SIG-M5 treated with dmso at 0.1 percent for 504 hours (cell line): ENCODE results near the gene ABCA4.
A peak's percentile ranks its signal among the peaks of the same experiment; 100 is the strongest.

Experiments
- DNase-seq: peaks from one replicate; lab custom pipeline; 2025; ENCODE audit not compliant: unreplicated experiment; lab: John Stamatoyannopoulos, UW

Gene ABCA4

GRCh38 chr1:94105581-94105952 is 15.4 kb downstream of the ABCA4 start:
- no peak for DNase-seq

DNA sequence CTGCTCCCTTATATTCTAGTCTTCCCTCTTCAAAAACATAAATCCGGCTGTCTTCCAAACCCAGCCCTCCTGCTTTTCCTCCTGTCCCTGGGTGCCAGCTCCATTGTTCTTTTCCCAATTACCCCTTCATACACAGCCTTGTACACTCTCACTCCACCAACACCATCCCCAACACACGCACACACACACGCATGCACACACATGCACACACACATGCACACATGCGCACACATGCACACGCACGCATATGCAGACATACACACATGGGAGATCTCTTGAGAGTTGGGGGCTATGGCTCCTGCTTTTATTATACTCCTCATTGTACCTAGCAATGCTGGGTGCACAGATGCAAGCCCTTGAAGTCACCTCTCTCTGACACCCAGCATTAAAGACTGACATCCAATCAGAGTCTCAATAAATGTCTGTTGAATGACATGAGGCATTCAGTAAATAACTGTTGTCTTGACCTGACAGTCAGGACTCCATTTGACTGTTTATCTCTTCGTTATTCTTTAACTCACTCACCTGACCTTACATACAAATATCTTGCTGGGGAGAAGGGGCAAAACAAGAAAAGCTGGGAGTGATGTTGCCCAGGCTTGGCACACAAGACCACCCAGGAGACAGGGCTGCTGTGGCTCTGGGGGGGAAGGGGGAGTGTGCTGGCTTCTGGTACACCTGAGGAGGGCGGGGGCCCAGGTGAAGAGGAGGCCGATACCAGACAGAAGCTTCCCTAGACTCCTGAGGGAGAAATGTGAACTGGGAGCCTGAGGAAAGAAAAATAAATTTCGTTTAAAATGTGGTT is 16.0 kb downstream of the ABCA4 start:
- no peak for DNase-seq

GRCh38 chr1:94104127-94104684 is 16.7 kb downstream of the ABCA4 start:
- DNase-seq: no peak

- DNase-seq: no peak
Observed at GRCh38 chr1:94103608-94104007, 17.3 kb downstream of the ABCA4 start.

DNA sequence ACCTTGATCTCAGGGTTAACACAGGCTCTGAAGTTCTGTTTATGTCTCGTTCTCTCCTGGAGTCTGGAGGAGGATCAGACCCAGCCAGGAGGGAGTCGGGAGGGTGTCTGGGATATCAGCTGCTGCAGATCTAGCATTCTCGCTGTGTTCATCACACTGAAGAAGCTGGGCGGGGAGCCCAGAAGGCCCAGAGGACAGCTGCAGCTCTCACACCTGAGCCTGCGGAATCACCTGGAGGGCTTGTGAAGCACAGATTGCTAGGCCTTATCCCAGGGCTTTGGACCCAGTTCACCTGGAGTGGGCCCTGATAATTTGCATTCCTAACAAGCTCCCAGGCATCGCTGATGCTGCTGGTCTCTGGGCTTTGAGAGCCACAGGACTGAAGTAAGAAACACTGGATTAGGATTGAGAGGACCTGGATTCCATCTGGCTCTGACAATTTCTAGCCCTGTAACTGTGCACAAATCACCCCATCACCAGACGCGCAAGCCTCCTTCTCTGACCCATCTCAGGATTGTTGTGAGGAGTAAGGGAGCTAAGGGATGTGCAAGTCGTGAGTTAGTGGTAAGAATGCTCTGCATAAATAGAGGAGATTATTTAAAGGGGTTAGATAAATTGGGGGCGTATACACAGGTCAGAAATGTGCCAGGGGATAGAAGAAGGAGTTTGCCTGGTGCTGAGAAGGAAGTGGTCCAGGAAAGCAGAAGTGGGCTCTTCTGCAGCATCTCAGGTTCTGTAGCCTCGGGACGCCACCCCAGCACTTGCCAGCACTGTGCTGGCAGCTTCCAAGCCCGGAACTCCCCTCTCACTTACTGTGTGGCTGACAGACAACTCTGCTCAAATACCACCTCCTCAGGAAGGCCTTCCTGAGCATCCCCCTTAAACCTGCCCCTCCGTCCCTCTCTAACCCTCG is 19.1 kb downstream of the ABCA4 start:
- peak; percentile 26 for DNase-seq

DNA sequence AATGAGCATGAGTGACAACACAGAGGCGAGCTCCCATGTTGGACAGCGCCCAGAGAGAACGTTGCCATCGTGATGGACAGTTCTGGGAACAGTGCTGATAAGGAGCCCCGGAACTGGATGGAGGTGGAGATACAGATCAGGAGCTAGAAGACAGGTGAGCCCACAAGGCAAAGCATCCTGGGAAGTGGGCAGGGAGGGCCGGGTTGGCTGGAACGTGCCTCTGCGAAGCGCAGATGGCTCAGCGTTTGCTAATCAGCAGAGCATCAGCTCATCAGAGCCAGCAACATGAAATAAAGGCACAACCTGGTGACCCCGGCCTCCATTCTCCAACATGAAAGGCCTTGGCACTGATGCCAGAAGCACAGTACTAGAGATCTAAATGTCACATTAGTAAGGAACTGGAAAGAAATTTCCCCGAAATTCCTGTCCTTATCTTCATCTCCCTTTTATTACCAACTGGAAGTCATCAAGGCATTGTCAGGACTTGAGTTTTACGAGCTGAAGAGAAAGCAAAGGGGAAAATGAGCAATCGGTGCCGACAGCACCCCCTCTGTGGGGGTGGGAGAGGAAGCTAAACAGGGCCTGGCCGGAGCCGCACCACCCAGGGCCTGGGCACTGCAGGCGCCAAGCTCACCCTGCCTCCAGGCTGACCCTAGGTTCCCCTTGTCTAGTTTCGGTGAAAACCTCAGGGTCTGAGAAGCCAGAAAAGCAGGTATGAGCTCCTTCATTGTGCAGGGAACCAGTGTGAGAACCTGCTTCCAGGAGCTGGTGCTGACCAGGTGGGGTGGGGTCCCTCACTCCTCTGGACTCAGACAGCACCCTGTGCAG is 19.9 kb downstream of the ABCA4 start:
- DNase-seq: peak; percentile 34

GRCh38 chr1:94100129-94100784 is 20.7 kb downstream of the ABCA4 start:
- DNase-seq: no peak

DNA sequence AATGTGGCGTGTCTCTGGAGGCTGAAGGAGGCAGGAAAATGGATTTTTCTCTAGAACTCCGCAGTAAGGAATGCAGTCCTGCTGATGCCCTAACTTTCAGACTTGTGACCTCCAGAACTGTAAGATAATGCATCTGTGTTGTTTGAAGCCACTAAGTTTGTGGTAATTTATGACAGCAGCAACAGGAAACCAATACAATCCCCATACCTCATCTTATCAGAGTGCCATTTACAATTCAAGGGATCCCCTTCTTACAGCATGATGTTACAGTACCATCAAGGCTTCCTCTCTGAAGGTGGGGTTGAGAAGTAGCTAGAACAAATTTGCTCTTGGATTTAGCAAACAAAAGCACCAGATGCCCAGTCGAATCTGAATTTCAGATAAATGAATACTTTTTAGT is 21.6 kb downstream of the ABCA4 start:
- no peak for DNase-seq

- no peak for DNase-seq
Observed at GRCh38 chr1:94098585-94099111, 22.3 kb downstream of the ABCA4 start.

- DNase-seq: no peak
Observed at GRCh38 chr1:94096797-94097549, 24.0 kb downstream of the ABCA4 start.

DNA sequence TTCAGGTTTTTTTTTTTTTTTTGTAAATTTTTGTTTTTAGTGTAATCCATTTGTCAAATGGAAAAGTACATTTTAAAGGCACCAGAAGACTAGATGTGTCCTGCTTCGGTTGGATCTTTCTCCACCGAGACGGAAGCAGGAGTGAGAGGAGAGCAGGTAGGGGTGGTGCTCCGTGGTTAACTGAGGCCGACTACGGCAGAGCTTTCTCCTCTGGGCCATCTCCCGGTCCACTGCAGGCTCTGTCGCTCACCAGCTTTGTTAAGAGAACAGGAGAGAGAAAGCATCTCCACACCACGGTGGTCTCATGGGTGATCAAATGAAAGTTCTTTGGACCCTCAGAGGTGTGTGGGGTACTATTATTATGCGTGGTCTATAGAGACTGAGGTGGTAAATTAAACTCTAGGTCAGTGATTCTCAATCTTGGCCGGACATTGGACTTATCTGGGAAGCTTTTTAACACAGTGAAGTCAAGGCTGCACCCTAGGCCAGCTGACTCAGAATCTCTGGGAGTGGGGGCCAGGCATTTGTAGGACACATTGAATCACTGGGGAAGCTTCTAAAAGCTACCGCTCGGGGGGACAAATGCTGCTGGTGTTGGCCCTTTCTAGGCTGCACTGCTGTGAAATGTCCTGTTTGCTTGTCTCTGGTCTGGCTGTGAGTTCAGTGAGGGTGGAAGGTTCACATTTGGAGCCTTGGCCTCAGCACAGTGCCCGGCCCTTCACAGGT is 25.0 kb downstream of the ABCA4 start:
- DNase-seq: no peak

DNA sequence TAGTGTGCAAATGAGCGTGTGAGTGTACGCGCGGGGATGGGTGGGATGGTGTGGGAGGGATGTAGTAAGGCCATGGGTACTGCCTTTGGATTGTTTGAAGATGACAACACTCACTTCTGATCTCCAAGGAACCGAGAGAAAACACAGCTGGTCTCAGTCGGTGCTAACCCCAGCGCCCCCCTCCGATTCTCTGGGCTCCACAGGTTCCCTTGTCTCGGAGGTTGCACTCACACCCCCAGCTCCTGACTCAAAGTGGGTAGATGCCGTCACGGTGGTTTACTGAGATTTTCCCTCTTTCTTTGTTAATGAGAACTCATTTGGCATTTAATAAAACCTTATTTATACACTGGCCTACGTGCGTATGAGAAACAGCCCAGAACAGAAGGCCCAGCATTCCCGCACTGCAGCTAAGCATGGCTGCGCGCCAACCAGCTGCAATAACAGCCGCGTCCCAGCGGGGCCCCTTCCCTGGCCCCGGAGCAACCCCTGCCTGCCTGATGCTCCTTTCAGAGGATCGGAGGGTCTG is 25.8 kb downstream of the ABCA4 start:
- DNase-seq: no peak

DNA sequence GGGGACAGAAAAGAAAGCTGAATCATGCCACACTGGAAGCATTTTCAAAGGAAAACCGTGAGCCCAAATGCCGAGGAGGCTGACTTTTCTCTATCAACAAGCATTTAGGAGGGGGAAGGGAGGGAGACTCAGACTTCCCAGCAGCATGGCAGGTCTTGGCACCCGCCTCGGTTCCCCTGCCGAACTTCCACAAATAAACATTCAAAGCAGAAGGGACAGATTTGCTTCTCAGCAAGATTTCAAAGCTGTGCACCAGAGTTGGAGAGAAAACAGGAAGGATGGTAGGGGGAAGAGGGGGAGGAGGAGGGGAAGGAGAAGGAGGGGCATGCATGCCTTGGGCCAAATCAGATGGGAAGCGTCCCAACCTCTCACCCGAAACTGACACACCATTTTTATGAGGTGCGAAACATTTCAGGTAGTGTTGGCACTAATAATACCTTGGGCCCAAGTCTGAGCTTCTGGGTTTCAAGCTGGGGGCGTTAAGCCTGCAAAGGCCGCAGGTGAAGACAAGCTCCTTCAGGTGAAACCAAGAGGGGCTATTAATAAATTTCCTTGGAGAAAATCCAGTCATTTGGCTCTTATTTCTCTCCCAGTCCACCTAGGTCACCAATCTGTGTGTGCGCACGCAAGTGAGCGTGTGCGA is 26.4 kb downstream of the ABCA4 start:
- no peak for DNase-seq

- DNase-seq: no peak
Observed at GRCh38 chr1:94093996-94094395, 27.0 kb downstream of the ABCA4 start.

- no peak for DNase-seq
Observed at GRCh38 chr1:94093396-94093795, 27.6 kb downstream of the ABCA4 start.

GRCh38 chr1:94092210-94092613 is 28.7 kb downstream of the ABCA4 start:
- no peak for DNase-seq

DNA sequence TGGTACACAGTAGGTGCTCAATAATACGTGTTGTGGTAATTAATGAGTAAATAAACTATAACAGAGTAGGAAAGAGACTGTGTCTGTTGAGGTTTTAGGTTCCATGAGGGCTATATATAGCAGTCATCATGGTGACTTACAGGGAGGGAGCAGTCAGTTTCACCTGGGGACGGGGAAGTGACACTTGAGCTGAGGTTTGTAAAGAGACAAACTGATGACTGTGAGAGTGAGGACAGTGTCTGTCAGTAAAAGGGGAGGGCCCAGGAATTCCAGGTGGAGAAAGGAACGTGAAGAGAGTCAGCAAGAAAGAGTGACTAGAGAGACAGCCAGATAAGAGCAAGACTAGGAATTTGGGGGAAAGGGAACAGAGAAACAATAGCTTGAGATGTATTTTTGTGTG is 30.2 kb downstream of the ABCA4 start:
- DNase-seq: no peak

DNA sequence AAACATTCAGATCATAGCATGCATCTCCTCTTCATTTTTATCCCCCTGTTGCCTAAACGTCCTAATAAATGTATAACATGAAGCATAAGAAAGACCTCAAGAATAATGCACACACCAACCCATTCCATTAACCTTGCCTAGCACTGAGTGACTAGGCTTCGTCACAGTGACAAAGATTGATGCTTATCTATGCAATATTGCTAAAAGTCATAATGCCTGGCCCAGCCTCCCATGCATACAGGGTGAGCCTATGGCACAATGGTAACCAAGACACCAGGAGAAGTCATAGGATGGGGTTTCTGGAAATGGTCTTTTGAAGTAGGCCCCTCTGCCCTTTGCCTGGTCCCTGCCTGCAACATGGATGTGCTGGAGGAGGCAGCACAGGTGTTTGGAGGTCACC is 33.8 kb downstream of the ABCA4 start:
- no peak for DNase-seq
